ENCODE data around the gene CCDC149.

The CCDC149 gene

DNA sequence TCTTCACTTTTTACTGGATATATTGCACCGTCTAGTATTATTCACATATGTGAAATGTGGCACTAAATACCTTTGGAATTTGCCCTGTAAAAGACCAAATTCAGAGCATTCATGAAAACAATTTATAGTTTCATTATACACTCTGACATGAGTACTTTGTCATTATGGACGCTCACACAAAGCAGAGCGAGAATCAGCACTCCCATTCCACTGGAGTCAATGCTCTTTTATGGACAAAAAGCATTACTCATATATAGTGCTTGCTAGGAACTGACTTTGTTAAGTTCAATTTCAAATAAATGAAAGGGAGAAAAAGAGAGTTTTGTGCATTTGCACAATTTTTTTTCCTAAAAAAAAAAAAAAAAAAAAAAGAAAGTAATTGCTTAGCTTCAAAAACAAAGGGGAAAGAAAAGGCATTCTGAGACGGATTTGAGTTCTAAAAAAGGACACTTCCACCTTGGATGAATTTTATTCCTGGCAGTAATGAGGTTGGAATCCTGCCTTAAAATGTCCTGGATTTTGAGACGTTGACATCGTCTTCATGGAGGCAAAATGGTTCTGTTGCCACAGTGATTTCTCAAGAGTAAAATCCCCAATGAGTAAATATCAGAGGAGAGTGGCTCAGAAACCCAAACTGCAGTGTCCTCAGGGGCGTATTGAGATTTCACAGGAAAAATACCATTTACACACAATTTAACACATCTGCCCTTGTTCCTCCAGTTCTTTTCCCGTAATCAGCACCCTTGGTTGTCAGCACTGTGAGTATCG is 34.8 kb downstream of the CCDC149 start:
- DNase-seq: no peak

GRCh38 chr4:24876431-24876830 is 36.4 kb downstream of the CCDC149 start:
- no peak for DNase-seq

GRCh38 chr4:24872720-24873119 is 40.1 kb downstream of the CCDC149 start:
- no peak for DNase-seq

- no peak for DNase-seq
These were observed 41.6 kb downstream of the CCDC149 start for GRCh38 chr4:24871210-24871609.

DNA sequence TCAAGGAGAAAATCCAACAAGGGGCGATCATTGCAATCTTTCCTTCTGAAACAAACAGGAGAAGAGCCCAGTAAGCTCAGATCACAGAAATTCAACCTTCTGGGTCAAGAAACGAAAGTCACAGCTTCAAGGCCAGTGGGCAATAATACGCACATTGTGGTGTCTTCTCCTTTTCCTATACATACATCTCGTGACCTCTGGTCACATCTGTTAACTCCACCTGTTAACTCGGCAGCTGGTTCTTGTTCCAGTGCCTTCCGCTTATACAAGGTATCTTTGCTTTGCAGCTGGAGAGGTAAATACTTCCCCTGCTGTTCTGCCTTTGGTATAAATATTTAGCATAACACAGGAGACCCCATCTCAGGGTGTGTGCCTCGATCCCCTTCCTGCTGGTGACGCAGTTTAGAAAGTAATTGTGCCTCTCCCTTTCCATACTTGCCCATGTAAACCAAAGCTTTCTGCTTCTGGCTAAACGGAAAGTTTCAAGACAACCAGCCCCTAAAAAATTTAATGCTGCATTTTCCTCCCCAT is 45.0 kb downstream of the CCDC149 start:
- no peak for DNase-seq

GRCh38 chr4:24867251-24867650 is 45.6 kb downstream of the CCDC149 start:
- DNase-seq: no peak

- DNase-seq: no peak
These were observed 47.4 kb downstream of the CCDC149 start for GRCh38 chr4:24865401-24865800.

GRCh38 chr4:24863799-24864198 is 49.0 kb downstream of the CCDC149 start:
- no peak for DNase-seq

- no peak for DNase-seq
These were observed 50.6 kb downstream of the CCDC149 start for GRCh38 chr4:24862073-24862751.

DNA sequence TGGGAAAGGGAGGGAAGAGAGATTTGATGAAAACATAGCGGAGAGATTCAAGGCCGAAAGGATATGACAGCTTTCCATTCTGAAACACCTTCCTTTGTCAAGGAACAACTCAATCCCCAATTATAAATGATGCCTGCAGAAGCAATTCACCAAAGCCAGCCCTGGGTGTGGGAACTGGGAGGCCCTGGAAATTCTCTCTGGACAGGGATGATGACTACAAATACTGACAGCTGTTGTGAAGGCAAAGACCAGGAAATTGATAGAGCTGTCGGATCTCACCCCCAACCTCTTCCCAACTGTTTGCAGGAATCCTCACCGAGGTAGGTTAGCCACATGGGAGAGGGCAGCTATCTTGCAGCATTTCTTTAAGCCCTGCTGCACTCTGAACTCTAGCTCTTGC is 54.3 kb downstream of the CCDC149 start:
- no peak for DNase-seq

GRCh38 chr4:24858026-24858425 is 54.8 kb downstream of the CCDC149 start:
- DNase-seq: no peak

DNA sequence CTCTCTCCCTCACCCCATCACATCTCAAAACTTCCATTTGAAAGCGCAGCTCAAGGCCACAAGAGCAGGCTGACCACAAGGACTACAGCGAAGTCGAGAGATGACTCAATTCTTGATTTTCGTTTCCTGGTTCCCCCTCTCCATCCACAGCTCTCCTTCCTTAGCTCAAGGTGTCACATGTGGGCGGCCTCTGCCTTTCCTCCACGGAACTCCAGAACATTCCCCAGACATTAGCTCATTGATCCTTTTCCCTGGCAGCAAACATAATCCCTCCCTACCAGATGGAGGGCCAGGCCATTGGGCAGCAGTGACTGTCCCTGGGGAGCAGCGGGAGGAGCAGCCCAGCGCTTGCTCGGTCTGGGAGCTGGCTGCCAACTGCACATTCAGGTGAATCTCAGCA is 56.3 kb downstream of the CCDC149 start:
- DNase-seq: no peak

GRCh38 chr4:24855741-24856140 is 57.1 kb downstream of the CCDC149 start:
- no peak for DNase-seq

- no peak for DNase-seq
These were observed 59.7 kb downstream of the CCDC149 start for GRCh38 chr4:24853142-24853541.

GRCh38 chr4:24850674-24851073 is 62.2 kb downstream of the CCDC149 start:
- no peak for DNase-seq

DNA sequence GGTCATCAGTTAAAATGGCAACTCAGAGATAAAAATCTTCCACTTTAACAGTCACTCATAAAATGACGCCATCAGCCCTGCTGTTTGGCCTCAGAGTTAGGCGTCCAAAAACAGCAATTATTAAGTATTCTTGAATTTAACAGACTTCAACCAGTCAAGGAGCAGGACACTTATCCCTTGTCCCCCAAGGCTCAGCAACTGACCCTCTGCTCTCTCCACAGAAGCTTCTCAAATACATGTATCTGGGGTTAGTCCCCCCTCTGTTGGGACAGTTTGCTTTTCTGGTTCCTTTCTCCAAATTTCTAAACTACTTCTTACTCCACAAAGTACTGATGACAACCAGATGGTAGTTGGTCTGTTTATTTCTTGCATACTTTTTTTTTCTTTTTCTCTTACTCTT is 63.1 kb downstream of the CCDC149 start:
- DNase-seq: no peak

DNA sequence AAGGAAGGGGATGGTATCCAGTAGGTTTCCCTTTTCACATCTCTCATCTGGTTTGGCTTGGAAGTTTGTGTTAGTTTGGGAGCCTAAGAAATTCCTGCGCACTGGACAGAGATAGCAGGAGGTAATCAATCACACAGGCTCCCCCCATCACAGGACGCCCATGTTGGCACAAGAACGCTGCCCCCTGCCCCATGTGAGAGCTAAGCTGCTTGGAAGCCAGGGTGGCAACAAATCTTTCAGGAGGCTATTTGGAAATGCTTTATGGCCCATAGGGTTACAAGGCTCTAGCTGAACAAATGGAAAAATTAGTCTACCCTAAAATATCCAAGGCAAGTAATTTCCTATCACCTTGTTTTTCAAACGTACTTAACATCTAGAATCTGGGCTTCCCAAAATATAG is 63.5 kb downstream of the CCDC149 start:
- no peak for DNase-seq

DNA sequence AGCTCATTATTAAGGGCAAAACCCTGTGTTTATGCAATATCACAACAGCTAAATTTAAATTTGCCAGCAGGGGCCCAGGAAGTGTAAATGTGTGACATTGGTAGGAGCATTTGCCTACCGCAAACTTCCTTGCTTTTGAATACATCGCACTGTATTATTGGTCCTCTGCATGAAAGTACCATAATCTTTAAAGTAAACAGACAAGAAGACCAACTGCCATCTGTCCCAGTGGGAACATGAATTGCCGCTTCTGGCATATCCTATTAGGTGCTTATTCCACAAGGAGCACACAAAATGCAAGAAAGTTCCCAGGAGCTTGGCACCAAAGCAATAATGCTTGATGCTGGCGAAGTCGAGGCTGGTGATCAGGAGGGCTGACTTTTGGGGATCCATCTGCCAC is 66.1 kb downstream of the CCDC149 start:
- no peak for DNase-seq

DNA sequence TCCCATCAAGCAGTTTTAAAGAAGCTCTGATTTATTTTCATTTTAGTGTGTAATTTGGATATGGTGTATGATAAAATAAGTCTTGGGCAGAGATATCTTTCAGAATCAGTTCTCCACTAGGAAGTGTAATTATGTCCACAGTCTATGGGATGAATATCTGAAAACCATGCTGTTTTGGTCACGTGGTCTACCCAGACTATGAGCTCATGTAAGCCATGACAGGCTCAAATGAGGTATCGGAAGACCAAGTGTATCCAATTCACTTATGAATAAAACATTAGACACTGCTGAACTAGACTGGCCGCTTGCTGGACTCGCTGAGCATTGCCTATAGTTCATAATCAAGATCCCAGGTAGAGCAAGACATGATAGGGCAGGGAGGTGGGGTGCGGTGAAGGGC is 66.9 kb downstream of the CCDC149 start:
- DNase-seq: no peak

GRCh38 chr4:24845132-24845531 is 67.7 kb downstream of the CCDC149 start:
- DNase-seq: no peak

DNA sequence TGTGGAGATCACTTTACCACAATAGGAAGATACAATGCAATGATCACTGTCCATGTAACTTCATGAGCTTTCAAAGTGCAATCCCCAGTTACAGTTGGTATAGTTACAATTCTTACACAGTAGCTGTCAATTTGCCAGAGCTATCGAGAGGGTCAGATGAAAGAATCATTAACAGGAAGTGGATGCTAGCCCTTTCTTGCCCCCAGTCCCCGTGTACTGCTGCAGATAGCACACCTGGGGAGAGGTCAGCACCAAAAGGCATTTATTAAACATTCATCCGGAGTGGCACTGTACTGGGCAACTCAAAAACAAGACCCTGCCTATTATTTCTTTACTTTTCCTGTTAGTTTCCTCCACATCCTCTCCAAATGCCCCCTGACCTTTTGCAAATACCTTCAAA is 69.7 kb downstream of the CCDC149 start:
- DNase-seq: no peak

DNA sequence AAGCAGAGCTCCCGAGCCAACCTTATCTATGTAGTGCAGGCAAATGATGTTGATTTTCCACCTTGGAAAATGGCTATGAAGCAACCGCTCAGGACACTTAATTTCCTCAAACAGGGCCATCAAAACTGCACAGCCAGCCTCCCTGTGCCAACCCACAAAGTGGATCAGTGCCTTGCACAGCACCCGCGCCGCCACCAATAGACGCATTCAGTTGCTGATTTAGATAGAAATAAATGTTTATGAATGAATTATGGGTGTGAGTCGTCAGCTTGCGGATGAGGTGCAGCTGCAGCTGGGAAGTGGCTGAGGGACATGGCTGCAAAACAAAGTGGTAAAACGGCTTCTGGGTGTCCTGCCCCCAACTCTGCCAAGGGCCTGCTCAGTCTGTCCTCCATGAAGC is 70.5 kb downstream of the CCDC149 start:
- no peak for DNase-seq

DNA sequence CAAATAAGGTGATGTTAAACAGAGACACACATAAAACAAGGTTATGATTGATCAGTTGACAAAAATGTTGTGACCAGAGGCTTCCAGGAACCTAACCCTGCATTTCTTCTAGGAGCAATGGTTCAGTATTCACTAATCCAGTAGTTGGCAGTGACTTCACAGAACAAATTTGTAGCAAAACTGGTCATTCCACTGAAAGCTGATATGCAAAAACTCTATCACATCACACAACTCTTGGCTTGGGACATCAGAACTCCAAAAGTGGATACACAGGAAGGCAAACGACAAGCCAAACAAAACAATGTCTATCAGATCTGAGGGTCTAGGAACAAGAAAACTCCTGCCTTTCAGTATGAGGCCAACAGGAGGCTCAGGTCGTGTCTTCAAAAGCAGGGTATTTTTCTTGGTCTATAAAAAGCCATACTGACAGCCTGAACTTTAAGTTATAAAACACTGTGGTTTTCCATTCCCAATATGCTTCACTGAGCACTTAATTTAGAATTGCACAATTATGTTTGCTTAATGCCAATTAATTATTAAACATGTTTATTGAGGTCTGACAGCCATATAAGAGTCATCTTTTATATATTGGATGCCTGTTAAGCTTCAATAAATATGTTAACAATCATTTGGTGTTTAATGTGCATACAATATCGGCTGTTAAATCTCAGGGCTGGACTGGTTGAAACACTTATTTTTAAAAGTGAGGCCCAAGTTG is 71.9 kb downstream of the CCDC149 start:
- DNase-seq: no peak

DNA sequence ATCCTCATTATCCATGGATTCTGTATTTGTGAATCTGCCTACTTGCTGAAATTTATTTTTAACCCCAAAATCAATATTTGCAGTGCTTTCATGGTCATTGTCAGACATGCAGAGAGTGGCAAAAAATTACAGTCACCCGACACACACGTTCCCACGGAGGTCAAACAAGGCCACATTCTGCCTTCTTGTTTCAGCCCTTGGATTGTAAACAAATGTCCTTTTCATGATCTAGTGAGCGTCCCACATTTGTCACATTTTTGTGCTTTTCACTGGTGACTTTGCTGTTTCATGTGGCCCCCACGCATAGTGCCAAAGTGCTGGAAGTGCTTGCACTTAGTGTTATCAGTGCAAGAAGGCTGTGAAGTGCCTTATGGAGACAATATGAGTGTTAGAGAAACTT is 72.5 kb downstream of the CCDC149 start:
- DNase-seq: no peak

Measured in OCI-M1 (cell line).